ENCODE measurements around the gene LRRFIP2. TPM values are rescaled to one million over a fixed set of nuclear protein-coding genes. Genes with fewer than 3 reads are reported as not detected.

The LRRFIP2 gene
- total RNA-seq, 4 donors from 2014 or later, result 41.8 to 78.8 (median 55.0) TPM

- no peak for TF ChIP-seq CTCF (IDR thresholded peaks at IDR 0.05)
- no peak for DNase-seq (ENCODE audit: low spot score)
- ATAC-seq (ENCODE audit: low FRiP score), result no peak
Measured at GRCh38 chr3:37202035-37202434, 27.7 kb upstream of the LRRFIP2 start.

- DNase-seq (ENCODE audit: low spot score) (no peak), ATAC-seq (ENCODE audit: low FRiP score) (no peak)
- TF ChIP-seq CTCF (IDR thresholded peaks at IDR 0.05), result no peak
Measured at GRCh38 chr3:37200141-37200540, 25.8 kb upstream of the LRRFIP2 start.

- no peak for TF ChIP-seq CTCF (IDR thresholded peaks at IDR 0.05)
- no peak for DNase-seq (ENCODE audit: low spot score)
- ATAC-seq (ENCODE audit: low FRiP score), result peak; percentile 48
Measured at GRCh38 chr3:37198996-37199395, 24.6 kb upstream of the LRRFIP2 start.

- ATAC-seq (ENCODE audit: low FRiP score) (no peak), DNase-seq (ENCODE audit: low spot score) (no peak)
- TF ChIP-seq CTCF (IDR thresholded peaks at IDR 0.05), result no peak
Measured at GRCh38 chr3:37198547-37198946, 24.2 kb upstream of the LRRFIP2 start.

- no peak for TF ChIP-seq CTCF (IDR thresholded peaks at IDR 0.05)
- DNase-seq (ENCODE audit: low spot score) (no peak), ATAC-seq (ENCODE audit: low FRiP score) (no peak)
Measured at GRCh38 chr3:37197810-37198371, 23.5 kb upstream of the LRRFIP2 start.

- DNase-seq (ENCODE audit: low spot score), result no peak
- ATAC-seq (ENCODE audit: low FRiP score), result no peak
- no peak for TF ChIP-seq CTCF (IDR thresholded peaks at IDR 0.05)
Measured at GRCh38 chr3:37194533-37194932, 20.2 kb upstream of the LRRFIP2 start.

GRCh38 chr3:37190667-37191066, 16.3 kb upstream of the LRRFIP2 start:
- no peak for TF ChIP-seq CTCF (IDR thresholded peaks at IDR 0.05)
- DNase-seq (ENCODE audit: low spot score), result no peak
- no peak for ATAC-seq (ENCODE audit: low FRiP score)
